Uterus (tissue), 2 donors: ENCODE data around the gene IRF9.

Source experiments
- CTCF ChIP-seq, 4 experiments: fragments of 200-600 bp in 2 of 4; fragments of 450-650 bp in 2 of 4; sonication (generic) in 2 of 4; IDR thresholded peaks; one replicate each; pipeline ENCODE4 v1.5.1; 2016 to 2019; ENCODE audit warnings: antibody characterized with exemption in 4 of 4, mild to moderate bottlenecking in 2 of 4, moderate library complexity in 1 of 4
- POLR2A ChIP-seq, 2 donors: fragments of 450-650 bp; IDR thresholded peaks; one replicate each; pipeline ENCODE4 v1.6.1; 2016; ENCODE audit warnings: antibody characterized with exemption in 2 of 2, mild to moderate bottlenecking in 1 of 2, moderate library complexity in 1 of 2

- TF ChIP-seq CTCF (IDR thresholded peaks at IDR 0.05) (no peak), POLR2A (IDR thresholded peaks at IDR 0.05) (no peak)
Measured at GRCh38 chr14:24192933-24193332, 31.9 kb downstream of the IRF9 start.
